HL-60 (cell line): ENCODE measurements around the gene TIMM44.

Experiments used
- DNase-seq, 2 experiments: peaks; one replicate each; pipeline ENCODE4 v3.0.0-alpha.2; 2010 to 2020; ENCODE audit warnings: low read depth in 1 of 2, low spot score in 1 of 2
- H3K27ac ChIP-seq: fragments of 250-450 bp; sonication (Bioruptor Pico); replicated peaks from 2 replicates; pipeline ENCODE4 v1.5.1; 2020; ENCODE audit warnings: mild to moderate bottlenecking, moderate library complexity
- H3K27me3 ChIP-seq: fragments of 250-450 bp; sonication (Bioruptor Pico); 2 replicates; pipeline ENCODE4 v1.5.1; 2021; ENCODE audit warnings: mild to moderate bottlenecking, moderate library complexity; ENCODE audit not compliant: insufficient read depth, poor library complexity, severe bottlenecking
- H3K4me3 ChIP-seq: replicated peaks from 2 replicates; pipeline ENCODE4 v1.5.1; 2011; ENCODE audit warnings: mild to moderate bottlenecking, control low read depth, low read length; ENCODE audit not compliant: insufficient read depth
- CTCF ChIP-seq: IDR thresholded peaks from one replicate; pipeline ENCODE4 v1.5.1; 2011; ENCODE audit warnings: low read length, control low read depth, inconsistent platforms; ENCODE audit not compliant: insufficient read depth
- GABPA ChIP-seq: IDR thresholded peaks from 2 replicates; pipeline ENCODE4 v1.6.1; 2012; ENCODE audit warnings: low read depth
- POLR2AphosphoS5 ChIP-seq: IDR thresholded peaks from 2 replicates; pipeline ENCODE4 v1.6.1; 2012; ENCODE audit warnings: low read depth
- REST ChIP-seq: IDR thresholded peaks from 2 replicates; pipeline ENCODE4 v1.6.1; 2012; ENCODE audit warnings: low read depth; ENCODE audit not compliant: insufficient replicate concordance
- SPI1 ChIP-seq: IDR thresholded peaks from 2 replicates; pipeline ENCODE4 v1.6.1; 2012; ENCODE audit warnings: low read depth, mild to moderate bottlenecking, borderline replicate concordance

TIMM44 gene

GRCh38 chr19:7917267-7918061 lies 26.0 kb downstream of the TIMM44 start:
- H3K4me3 ChIP-seq, result peak overlapping the region; percentile 44
- no peak for TF ChIP-seq GABPA
- TF ChIP-seq CTCF, result peak; percentile 70
- peak overlapping the region; percentile 1; the same call in 1 of the 2 replicates for H3K27ac ChIP-seq
- peak in 1 of 2 experiments; percentile 68 for DNase-seq
- peaks cover 3% of the 10 kb centered on the region for H3K27me3 ChIP-seq

- peak overlapping the region; percentile 1; the same call in 1 of the 2 replicates for H3K27ac ChIP-seq
Measured at GRCh38 chr19:7916955-7917266, 26.6 kb downstream of the TIMM44 start.

GRCh38 chr19:7916103-7916954 lies 27.1 kb downstream of the TIMM44 start:
- DNase-seq, result peak; percentile 59 to 64
- H3K4me3 ChIP-seq, result peak overlapping the region; percentile 44
- H3K27ac ChIP-seq, result no peak overlapping the region; the same call in 1 of the 2 replicates
- H3K27me3 ChIP-seq, result peaks cover 3% of the 10 kb centered on the region
- TF ChIP-seq REST, result no peak
- no peak for TF ChIP-seq SPI1
- peak; percentile 64 for TF ChIP-seq GABPA
- no peak for TF ChIP-seq CTCF
- TF ChIP-seq POLR2AphosphoS5, result 0 out of 2 replicates have a peak, but pooled peaks have one; percentile 23

More at GRCh38 chr19:7916955-7917266, 26.6 kb downstream of the TIMM44 start:
- peak overlapping the region; percentile 44 for H3K4me3 ChIP-seq
- no peak for TF ChIP-seq POLR2AphosphoS5
- TF ChIP-seq GABPA, result no peak
- no peak for TF ChIP-seq CTCF
- no peak for TF ChIP-seq SPI1
- no peak for TF ChIP-seq REST
- no peak for DNase-seq
- H3K27me3 ChIP-seq, result peaks cover 3% of the 10 kb centered on the region
